ENCODE measurements around the gene PAX3. TPM values are rescaled to one million over a fixed set of nuclear protein-coding genes. Genes with fewer than 3 reads are reported as not detected.

Gene PAX3
- total RNA-seq, 1 donor from 2014 or later = not detected

Other genes with a start within 250 kb of the PAX3 start
- 24.8 TPM for gene SGPP2, start 125.5 kb upstream of the PAX3 start, total RNA-seq

Data from vagina (tissue), 1 donor.